UCSD-AML1 (cell line): ENCODE measurements around the gene CITED1.
"Not testable (repeated sequence)": the region's sequence is repeated elsewhere in the genome, so short reads cannot be mapped to it uniquely, and the experiment has no call there.

Source experiments
- DNase-seq: peaks from one replicate; lab custom pipeline; 2025; ENCODE audit not compliant: unreplicated experiment; lab: John Stamatoyannopoulos, UW

Gene CITED1, protein sequence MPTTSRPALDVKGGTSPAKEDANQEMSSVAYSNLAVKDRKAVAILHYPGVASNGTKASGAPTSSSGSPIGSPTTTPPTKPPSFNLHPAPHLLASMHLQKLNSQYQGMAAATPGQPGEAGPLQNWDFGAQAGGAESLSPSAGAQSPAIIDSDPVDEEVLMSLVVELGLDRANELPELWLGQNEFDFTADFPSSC

GRCh38 chrX:72305286-72306084 is at the start of gene CITED1:
Gene CITED1 (minus strand): TSS chrX:72305914. CDS start chrX:72302869, 3,045 bp downstream.
- DNase-seq = no peak

GRCh38 chrX:72352786-72353185 is 47.1 kb upstream of the CITED1 start:
- DNase-seq = no peak

GRCh38 chrX:72351606-72352334 is 46.1 kb upstream of the CITED1 start:
- DNase-seq = no peak

- no peak for DNase-seq
Observed at GRCh38 chrX:72349190-72349589, 43.5 kb upstream of the CITED1 start.

DNA sequence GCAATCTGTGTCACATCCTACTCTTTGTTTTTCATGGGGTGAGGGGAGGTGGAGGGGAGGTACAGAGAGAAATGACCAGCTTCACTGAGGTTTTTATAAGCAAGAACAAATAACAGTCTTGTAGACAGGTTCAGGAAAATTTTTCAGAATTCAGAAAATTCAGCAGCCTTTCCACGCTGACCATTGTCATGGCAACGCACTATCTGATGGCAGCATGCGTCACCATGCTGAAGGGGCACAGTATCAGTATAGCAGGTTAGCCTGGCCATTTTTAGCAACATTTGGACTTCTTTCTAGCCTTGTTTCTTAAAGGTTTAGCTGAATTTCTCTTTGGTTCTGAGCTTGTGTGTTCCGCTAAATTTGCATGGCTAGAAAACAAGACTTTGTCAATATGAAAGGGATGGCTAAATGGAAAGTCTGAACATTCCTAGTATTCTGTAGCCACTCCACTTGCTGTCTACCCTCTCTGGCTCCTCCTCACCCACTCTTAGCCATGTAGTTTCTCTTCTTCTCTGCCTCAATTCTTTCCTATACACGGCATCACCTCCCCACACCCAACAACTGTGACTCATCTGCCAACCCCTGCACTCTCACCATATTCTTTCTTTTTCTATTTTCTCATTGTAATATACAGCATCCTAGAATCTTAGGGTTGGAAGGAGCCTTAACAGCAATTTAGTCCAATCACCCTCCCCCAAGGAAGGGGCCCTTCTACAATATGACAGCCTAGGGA is 42.7 kb upstream of the CITED1 start:
- no peak for DNase-seq

- DNase-seq = no peak
Observed at GRCh38 chrX:72347366-72347765, 41.7 kb upstream of the CITED1 start.

GRCh38 chrX:72346302-72346949 is 40.7 kb upstream of the CITED1 start:
- DNase-seq = no peak

GRCh38 chrX:72340626-72341025 is 34.9 kb upstream of the CITED1 start:
- DNase-seq = no peak

GRCh38 chrX:72340041-72340440 is 34.3 kb upstream of the CITED1 start:
- no peak for DNase-seq

DNA sequence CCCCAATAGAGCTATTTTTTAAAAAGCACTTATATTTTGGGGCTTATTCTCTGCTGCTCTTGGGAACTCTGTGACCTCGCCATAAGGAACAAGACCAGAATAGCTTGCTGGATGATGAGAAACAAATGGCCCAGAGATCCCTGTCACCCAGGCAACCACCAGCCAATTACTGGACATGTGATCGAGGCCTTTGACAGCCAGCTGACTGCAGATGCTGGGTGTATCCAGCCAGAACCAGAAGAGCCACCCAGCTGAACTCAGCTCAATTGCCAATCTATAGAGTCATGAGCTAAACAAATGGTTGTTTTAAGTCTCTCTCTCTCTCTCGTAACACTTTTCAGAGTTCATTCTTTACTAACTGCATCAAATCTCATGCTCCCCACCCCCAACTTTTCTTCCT is 24.4 kb upstream of the CITED1 start:
- no peak for DNase-seq

- no peak for DNase-seq
Observed at GRCh38 chrX:72326605-72327300, 21.0 kb upstream of the CITED1 start.

DNA sequence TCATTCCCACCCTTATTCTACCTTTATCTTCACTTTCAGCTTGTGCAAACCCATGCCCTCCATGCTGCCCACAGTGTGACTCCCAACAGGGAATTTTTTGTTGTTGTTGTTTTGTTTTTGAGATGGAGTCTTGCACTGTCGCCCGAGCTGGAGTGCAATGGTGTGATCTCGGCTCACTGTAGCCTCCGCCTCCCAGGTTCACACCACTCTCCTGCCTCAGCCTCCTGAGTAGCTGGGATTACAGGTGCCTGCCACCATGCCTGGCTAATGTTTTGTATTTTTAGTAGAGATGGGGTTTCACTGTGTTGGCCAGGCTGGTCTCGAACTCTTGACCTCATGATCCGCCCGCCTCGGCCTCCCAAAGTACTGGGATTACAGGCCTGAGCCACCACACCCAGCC is 13.9 kb upstream of the CITED1 start:
- DNase-seq = not testable (repeated sequence)

DNA sequence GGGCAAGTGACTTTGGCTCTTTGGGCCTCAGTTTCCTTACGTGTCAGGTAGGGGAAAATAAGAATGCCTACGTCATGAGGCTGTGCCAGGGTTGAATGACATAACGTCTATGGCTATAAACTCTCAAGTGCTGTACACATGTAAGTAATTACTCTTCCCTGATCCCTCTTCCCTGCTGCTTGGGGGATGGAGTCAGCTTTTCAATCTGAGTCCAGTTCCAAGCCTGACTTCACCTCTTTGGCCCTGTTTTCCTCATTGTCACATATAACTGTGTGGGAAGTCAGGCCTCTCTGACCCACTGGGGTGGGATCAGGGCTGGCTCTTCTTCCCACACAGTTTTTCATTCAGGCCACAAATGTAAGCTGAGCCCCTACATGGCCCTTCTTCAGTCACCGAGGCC is 11.4 kb upstream of the CITED1 start:
- no peak for DNase-seq

- no peak for DNase-seq
Observed at GRCh38 chrX:72316408-72317110, 10.8 kb upstream of the CITED1 start.

GRCh38 chrX:72314881-72315280 is 9.2 kb upstream of the CITED1 start:
- DNase-seq = no peak

- no peak for DNase-seq
Observed at GRCh38 chrX:72313707-72314641, 8.3 kb upstream of the CITED1 start.

- no peak for DNase-seq
Observed at GRCh38 chrX:72312311-72312940, 6.7 kb upstream of the CITED1 start.
